GM21515 (cell line): ENCODE results near the gene NEMF.
"Not testable (repeated sequence)": the region's sequence is repeated elsewhere in the genome, so short reads cannot be mapped to it uniquely, and the experiment has no call there.

Experiments
- ATAC-seq: cut with Tn5 transposase; IDR thresholded peaks from one replicate; pipeline ENCODE4 v1.9.1; 2021; ENCODE audit not compliant: unreplicated experiment

The NEMF gene

GRCh38 chr14:49754570-49755097 is 98.0 kb downstream of the NEMF start:
- no peak for ATAC-seq

DNA sequence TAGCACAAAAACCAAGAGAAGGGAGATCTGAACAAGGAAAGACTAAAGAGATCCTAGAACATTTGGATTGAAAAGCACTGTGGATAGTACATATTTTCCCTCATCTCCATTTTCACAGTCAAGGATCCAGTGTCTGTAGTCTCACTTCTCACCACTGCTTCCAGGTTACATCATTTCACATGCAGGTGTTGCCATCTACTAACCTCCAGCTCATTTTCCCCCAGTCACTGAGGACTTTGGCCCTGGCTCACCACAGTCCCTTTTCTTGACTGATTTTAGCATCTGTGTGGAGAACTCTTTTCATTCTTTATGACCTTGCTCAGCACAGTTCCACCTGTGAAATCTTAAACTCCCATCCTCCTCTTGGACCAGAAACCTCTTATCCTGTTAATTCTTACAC is 106.1 kb downstream of the NEMF start:
- not testable (repeated sequence) for ATAC-seq

DNA sequence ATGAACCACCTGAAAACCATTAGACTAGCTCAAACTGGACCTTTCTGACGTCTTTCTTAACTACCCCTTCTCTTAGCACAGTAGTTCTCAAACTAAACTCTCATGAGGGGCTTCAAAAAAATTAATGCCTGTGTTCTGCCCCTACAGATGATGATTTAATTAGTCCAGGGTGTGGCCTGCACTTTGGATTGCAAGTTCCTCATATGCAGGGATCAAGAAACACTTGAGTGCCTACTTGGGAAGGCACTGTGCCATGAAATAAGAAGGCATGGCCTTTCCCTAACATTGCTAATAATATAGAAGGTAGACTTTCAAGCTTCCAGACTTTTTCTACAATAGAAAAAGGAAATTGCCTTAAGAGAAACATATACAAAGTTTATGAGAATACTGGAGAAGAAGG is 107.4 kb downstream of the NEMF start:
- ATAC-seq: no peak

DNA sequence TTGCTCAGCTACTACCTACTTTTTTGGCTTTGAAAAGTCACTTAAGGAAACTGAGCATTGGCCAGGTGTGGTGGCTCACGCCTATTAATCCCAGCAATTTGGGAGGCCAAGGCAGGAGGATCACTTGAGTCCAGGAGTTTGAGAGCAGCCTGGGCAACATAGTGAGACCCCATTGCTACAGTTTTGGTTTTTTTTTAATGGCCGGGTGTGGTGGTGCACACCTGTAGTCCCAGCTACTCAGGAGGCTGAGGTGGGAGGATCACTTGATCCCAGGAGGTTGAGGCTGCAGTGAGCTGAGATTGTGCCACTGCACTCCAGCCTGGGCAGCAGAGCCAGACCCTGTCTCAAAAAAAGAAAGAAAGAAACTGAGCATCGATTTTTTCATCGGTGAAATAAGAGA is 116.9 kb downstream of the NEMF start:
- not testable (repeated sequence) for ATAC-seq

DNA sequence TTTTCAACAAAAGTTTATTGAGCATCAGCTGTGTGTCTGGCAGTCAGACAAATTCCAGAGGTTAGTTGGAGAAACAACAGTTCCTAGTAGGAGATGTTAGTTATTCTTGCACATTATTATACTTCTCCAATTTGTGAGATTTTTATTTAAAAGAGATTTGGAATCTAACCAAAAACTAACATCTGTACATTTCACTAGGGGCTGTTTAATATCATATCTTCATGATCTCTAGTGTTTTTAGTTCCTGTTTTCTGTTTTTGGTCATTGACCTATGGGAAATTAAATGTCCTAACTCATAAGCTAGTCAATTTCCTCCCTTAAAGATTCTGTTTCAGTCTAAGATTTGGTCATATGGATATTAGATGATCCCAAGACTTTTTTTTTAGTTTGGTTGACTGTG is 118.8 kb downstream of the NEMF start:
- ATAC-seq: no peak

- ATAC-seq: no peak
Measured at GRCh38 chr14:49732896-49733295, 119.7 kb downstream of the NEMF start.
